ENCODE measurements around the gene GALNT18. TPM values are rescaled to one million over a fixed set of nuclear protein-coding genes. Genes with fewer than 3 reads are reported as not detected.
A peak's percentile ranks its signal among the peaks of the same experiment; 100 is the strongest.

Gene GALNT18
- total and polyA plus RNA-seq, 4 donors = 9.8 to 20.1 (median 12.8) TPM

DNA sequence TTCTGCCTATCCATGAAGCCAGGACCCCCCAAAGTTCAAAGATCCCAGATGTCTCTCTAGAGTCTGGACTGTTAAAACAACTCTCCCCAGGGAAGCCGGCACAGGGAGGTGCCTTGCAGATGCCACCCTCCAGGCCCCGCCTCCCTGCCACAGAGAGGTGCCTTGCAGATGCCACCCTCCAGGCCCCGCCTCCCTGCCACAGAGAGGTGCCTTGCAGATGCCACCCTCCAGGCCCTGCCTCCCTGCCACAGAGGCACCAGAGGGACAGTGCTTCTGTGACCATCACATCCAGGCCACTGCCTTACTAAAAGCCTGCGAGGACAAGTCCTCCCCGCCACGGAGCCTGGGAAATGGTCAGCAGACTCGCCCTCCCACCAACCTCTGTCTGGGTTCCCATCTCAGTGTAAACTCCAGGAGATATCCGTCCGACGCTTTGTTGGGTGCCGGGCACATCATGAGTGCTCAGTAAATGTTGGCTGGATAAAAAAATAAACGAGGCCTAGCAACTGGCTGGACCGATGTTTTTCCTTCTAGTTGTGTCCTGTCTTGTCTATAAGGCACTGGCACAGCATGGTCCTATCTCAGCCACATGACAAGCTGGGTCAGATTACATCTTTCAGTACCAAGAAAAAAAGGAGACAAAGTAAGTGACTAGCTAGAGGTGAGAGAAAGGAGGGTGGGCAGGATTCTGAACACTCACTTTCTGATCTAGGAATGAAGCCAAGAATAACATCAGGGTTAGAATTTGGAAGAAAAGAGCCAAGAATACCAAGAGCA is 177.6 kb downstream of the GALNT18 start:
- H3K27me3 ChIP-seq (ENCODE audit: control insufficient read depth, insufficient read depth, low read length) = no peaks in the 10 kb centered on the region
- H3K9me3 ChIP-seq (ENCODE audit: control insufficient read depth, insufficient read depth, low read length) = no peaks in the 10 kb centered on the region
- WGBS (ENCODE audit: insufficient coverage) = 87% methylated on average over 13 of the region's 13 CpGs
- peaks cover 6% of the 10 kb centered on the region for H3K4me1 ChIP-seq (ENCODE audit: control insufficient read depth, insufficient read depth, low read length)
- peak in 1 of 6 donors; percentile 72 for DNase-seq (ENCODE audit: low read depth in 4 of 6, low spot score in 6 of 6)
- H3K4me3 ChIP-seq (ENCODE audit: low read depth, low read length) = no peak overlapping the region
- H3K27ac ChIP-seq (ENCODE audit: low read depth, low read length) = no peak overlapping the region
- no peaks in the 10 kb centered on the region for H3K36me3 ChIP-seq (ENCODE audit: control insufficient read depth, insufficient read depth, low read length)

- Histone ChIP-seq H3K4me3 (ENCODE audit: low read depth, low read length) (no peak overlapping the region), H3K4me1 (ENCODE audit: control insufficient read depth, insufficient read depth, low read length) (peaks cover 6% of the 10 kb centered on the region), H3K36me3 (ENCODE audit: control insufficient read depth, insufficient read depth, low read length) (no peaks in the 10 kb centered on the region), H3K27me3 (ENCODE audit: control insufficient read depth, insufficient read depth, low read length) (no peaks in the 10 kb centered on the region), H3K27ac (ENCODE audit: low read depth, low read length) (no peak overlapping the region), H3K9me3 (ENCODE audit: control insufficient read depth, insufficient read depth, low read length) (no peaks in the 10 kb centered on the region)
- WGBS (ENCODE audit: insufficient coverage) = 75% methylated on average over 4 of the region's 5 CpGs
- DNase-seq (ENCODE audit: low read depth in 4 of 6, low spot score in 6 of 6) = peak in 1 of 6 donors; percentile 62
Measured at GRCh38 chr11:11442791-11443190, 179.0 kb downstream of the GALNT18 start.

GRCh38 chr11:11441516-11441915 is 180.3 kb downstream of the GALNT18 start:
- peaks cover 11% of the 10 kb centered on the region for H3K4me1 ChIP-seq (ENCODE audit: control insufficient read depth, insufficient read depth, low read length)
- no peaks in the 10 kb centered on the region for H3K36me3 ChIP-seq (ENCODE audit: control insufficient read depth, insufficient read depth, low read length)
- H3K27me3 ChIP-seq (ENCODE audit: control insufficient read depth, insufficient read depth, low read length) = peaks cover 3% of the 10 kb centered on the region
- no peak overlapping the region for H3K27ac ChIP-seq (ENCODE audit: low read depth, low read length)
- H3K4me3 ChIP-seq (ENCODE audit: low read depth, low read length) = no peak overlapping the region
- no peak for DNase-seq (ENCODE audit: low read depth in 4 of 6, low spot score in 6 of 6)
- 88% methylated on average over 4 of the region's 7 CpGs for WGBS (ENCODE audit: insufficient coverage)
- H3K9me3 ChIP-seq (ENCODE audit: control insufficient read depth, insufficient read depth, low read length) = no peaks in the 10 kb centered on the region

DNA sequence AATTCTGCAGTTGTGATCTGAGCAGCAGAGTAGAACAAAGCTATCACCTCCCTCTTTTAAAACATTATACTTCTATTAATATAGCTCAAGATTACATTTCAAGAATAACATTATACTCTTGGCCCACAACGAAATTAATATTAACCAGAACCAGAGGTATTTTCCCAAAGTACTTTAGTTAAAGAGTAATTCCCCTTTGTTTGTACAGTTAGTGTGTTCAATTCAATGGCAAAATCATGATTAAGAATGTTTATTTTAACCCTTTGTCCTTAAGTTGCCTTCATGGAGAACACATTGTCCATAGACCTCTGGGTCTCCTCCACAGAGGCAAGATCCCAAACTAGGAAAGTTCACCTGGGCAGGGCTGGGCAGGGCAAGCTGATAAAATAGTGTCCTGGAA is 180.7 kb downstream of the GALNT18 start:
- Histone ChIP-seq H3K27me3 (ENCODE audit: control insufficient read depth, insufficient read depth, low read length) (peaks cover 3% of the 10 kb centered on the region), H3K4me3 (ENCODE audit: low read depth, low read length) (no peak overlapping the region), H3K9me3 (ENCODE audit: control insufficient read depth, insufficient read depth, low read length) (no peaks in the 10 kb centered on the region), H3K27ac (ENCODE audit: low read depth, low read length) (no peak overlapping the region), H3K36me3 (ENCODE audit: control insufficient read depth, insufficient read depth, low read length) (no peaks in the 10 kb centered on the region), H3K4me1 (ENCODE audit: control insufficient read depth, insufficient read depth, low read length) (peaks cover 11% of the 10 kb centered on the region)
- no CpG with 5 or more reads among the region's 1 CpG for WGBS (ENCODE audit: insufficient coverage)
- no peak for DNase-seq (ENCODE audit: low read depth in 4 of 6, low spot score in 6 of 6)

DNA sequence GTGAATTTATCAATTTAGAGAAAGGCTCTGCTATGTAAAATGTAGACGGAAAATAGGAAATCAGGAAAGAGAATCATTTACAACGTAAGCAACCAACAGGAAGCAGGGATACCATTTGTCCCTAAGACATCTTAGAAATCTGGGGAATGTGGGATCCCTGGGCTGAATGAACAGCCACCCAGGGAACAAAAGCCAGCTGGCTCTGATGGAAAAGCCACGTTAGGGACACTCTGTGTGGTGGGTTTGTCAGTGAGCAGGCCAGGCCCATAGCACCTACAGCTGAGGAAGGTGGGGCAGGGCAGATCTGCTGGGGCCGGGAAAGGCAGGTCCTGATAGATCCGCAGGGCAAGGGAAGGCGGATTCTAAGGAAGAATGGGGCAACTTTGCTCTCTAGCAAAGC is 181.7 kb downstream of the GALNT18 start:
- WGBS (ENCODE audit: insufficient coverage) = 76% methylated on average over 5 of the region's 6 CpGs
- DNase-seq (ENCODE audit: low read depth in 4 of 6, low spot score in 6 of 6) = no peak
- H3K4me3 ChIP-seq (ENCODE audit: low read depth, low read length) = no peak overlapping the region
- peaks cover 3% of the 10 kb centered on the region for H3K27me3 ChIP-seq (ENCODE audit: control insufficient read depth, insufficient read depth, low read length)
- H3K36me3 ChIP-seq (ENCODE audit: control insufficient read depth, insufficient read depth, low read length) = no peaks in the 10 kb centered on the region
- H3K27ac ChIP-seq (ENCODE audit: low read depth, low read length) = no peak overlapping the region
- H3K9me3 ChIP-seq (ENCODE audit: control insufficient read depth, insufficient read depth, low read length) = no peaks in the 10 kb centered on the region
- H3K4me1 ChIP-seq (ENCODE audit: control insufficient read depth, insufficient read depth, low read length) = peaks cover 11% of the 10 kb centered on the region

- Histone ChIP-seq H3K36me3 (ENCODE audit: control insufficient read depth, insufficient read depth, low read length) (no peaks in the 10 kb centered on the region), H3K27ac (ENCODE audit: low read depth, low read length) (no peak overlapping the region), H3K9me3 (ENCODE audit: control insufficient read depth, insufficient read depth, low read length) (no peaks in the 10 kb centered on the region), H3K4me1 (ENCODE audit: control insufficient read depth, insufficient read depth, low read length) (peaks cover 11% of the 10 kb centered on the region), H3K27me3 (ENCODE audit: control insufficient read depth, insufficient read depth, low read length) (peaks cover 3% of the 10 kb centered on the region), H3K4me3 (ENCODE audit: low read depth, low read length) (no peak overlapping the region)
- no peak for DNase-seq (ENCODE audit: low read depth in 4 of 6, low spot score in 6 of 6)
- 95% methylated on average over 2 of the region's 2 CpGs for WGBS (ENCODE audit: insufficient coverage)
Measured at GRCh38 chr11:11439591-11439990, 182.2 kb downstream of the GALNT18 start.

DNA sequence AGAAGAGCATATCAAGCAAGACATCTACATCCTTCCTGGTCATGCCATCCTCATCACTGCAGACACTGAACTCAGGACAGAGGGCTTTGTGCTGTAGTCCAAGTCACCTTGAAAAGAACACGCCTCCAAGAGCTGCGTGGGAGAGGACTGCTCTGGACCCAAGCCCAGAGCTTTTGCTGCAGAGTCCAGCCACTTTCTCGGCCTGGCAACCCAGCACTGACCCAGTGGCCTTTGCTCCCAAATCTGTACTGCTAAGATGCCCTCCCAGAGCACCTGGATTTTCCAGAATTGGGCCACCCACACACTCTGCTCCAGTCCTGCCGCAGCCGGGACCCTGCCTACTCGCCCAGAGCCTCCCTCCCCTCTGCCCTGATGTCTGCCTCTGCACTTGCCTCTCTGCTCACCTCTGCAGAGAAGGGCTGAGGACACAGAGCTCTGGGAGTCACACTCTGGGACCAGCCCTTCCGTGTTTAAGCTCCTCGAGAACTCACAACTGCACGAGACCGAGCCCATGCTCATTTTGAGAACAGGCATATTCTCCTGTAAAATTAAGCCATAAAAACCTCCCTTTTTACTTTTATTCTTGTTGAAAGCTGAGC is 185.0 kb downstream of the GALNT18 start:
- DNase-seq (ENCODE audit: low read depth in 4 of 6, low spot score in 6 of 6) = no peak
- peaks cover 3% of the 10 kb centered on the region for H3K27me3 ChIP-seq (ENCODE audit: control insufficient read depth, insufficient read depth, low read length)
- 67% methylated on average over 8 of the region's 10 CpGs for WGBS (ENCODE audit: insufficient coverage)
- no peak overlapping the region for H3K27ac ChIP-seq (ENCODE audit: low read depth, low read length)
- H3K36me3 ChIP-seq (ENCODE audit: control insufficient read depth, insufficient read depth, low read length) = no peaks in the 10 kb centered on the region
- no peaks in the 10 kb centered on the region for H3K9me3 ChIP-seq (ENCODE audit: control insufficient read depth, insufficient read depth, low read length)
- H3K4me1 ChIP-seq (ENCODE audit: control insufficient read depth, insufficient read depth, low read length) = peaks cover 9% of the 10 kb centered on the region
- no peak overlapping the region for H3K4me3 ChIP-seq (ENCODE audit: low read depth, low read length)

DNA sequence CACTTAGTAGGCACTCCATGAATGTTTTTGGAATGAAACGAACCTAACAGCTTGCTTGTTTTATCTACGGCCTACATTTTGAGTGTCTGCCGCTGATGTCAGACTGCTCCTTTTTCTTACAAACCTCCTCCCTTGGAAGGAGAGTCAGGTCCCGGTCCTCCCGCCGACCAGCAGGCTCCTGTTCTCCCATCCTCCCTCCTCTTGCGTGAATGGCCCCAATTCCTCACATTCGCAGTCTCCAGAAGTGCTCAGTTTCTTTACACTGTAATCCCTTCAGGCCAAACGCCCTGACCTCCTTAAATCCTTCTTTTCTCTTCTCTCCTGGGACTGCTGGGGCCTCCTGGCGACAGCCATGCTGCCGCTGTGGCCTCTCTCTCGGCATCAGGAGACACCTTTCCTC is 186.2 kb downstream of the GALNT18 start:
- peaks cover 3% of the 10 kb centered on the region for H3K27me3 ChIP-seq (ENCODE audit: control insufficient read depth, insufficient read depth, low read length)
- WGBS (ENCODE audit: insufficient coverage) = 70% methylated on average over 9 of the region's 12 CpGs
- no peak overlapping the region for H3K4me3 ChIP-seq (ENCODE audit: low read depth, low read length)
- H3K9me3 ChIP-seq (ENCODE audit: control insufficient read depth, insufficient read depth, low read length) = no peaks in the 10 kb centered on the region
- H3K4me1 ChIP-seq (ENCODE audit: control insufficient read depth, insufficient read depth, low read length) = peaks cover 9% of the 10 kb centered on the region
- no peak for DNase-seq (ENCODE audit: low read depth in 4 of 6, low spot score in 6 of 6)
- H3K27ac ChIP-seq (ENCODE audit: low read depth, low read length) = no peak overlapping the region
- no peaks in the 10 kb centered on the region for H3K36me3 ChIP-seq (ENCODE audit: control insufficient read depth, insufficient read depth, low read length)

DNA sequence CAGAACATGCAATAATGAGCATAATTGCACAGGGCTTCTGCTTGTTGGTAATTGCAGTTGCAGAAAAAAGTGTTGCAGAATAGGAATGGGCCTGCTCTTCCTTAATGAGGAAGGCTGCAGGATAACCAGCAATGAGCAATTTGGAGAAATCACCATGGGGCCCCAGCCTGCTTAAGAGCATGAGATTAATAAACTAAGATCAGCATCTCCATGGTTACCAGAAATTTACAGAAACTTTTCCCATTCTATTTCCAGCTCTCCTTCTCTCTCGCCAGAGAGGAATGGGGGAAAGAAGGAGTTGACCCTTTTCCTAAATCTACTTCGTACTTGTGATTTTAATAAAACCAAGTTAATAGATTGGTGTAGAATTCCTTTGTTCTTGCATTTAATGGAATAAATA is 187.8 kb downstream of the GALNT18 start:
- Histone ChIP-seq H3K36me3 (ENCODE audit: control insufficient read depth, insufficient read depth, low read length) (no peaks in the 10 kb centered on the region), H3K27ac (ENCODE audit: low read depth, low read length) (no peak overlapping the region), H3K9me3 (ENCODE audit: control insufficient read depth, insufficient read depth, low read length) (no peaks in the 10 kb centered on the region), H3K4me3 (ENCODE audit: low read depth, low read length) (no peak overlapping the region), H3K4me1 (ENCODE audit: control insufficient read depth, insufficient read depth, low read length) (peaks cover 9% of the 10 kb centered on the region), H3K27me3 (ENCODE audit: control insufficient read depth, insufficient read depth, low read length) (peaks cover 3% of the 10 kb centered on the region)
- no CpG with 5 or more reads among the region's 2 CpGs for WGBS (ENCODE audit: insufficient coverage)
- DNase-seq (ENCODE audit: low read depth in 4 of 6, low spot score in 6 of 6) = peak in 1 of 6 donors; percentile 70

Measured in spinal cord (tissue), 10 donors.